GM18508 (cell line): ENCODE measurements around the gene KAZN.

Experiments used
- ATAC-seq: cut with Tn5 transposase; IDR thresholded peaks from one replicate; pipeline ENCODE4 v1.9.1; 2021; ENCODE audit warnings: moderate number of reproducible peaks; ENCODE audit not compliant: insufficient read depth, unreplicated experiment

KAZN gene

DNA sequence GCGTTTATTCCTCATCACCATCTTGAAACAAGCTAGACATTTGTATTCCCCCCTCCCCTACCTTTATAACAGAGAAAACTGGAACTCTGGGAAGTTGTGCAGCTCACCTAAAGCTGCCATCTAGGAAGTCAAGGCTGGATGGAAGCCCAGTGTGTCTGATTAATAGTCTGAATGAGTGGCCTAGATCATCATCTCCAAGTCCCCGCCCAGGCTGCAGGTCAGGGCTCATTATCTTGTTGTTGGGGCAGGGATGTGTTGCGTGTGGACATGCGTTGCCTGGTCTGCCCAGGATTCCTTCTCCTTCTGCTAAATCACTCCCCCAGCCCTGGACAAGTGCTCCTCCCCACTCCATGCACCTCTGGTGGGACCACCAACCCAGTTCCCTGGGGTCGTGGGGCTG lies 14.7 kb upstream of the KAZN start:
- no peak for ATAC-seq

DNA sequence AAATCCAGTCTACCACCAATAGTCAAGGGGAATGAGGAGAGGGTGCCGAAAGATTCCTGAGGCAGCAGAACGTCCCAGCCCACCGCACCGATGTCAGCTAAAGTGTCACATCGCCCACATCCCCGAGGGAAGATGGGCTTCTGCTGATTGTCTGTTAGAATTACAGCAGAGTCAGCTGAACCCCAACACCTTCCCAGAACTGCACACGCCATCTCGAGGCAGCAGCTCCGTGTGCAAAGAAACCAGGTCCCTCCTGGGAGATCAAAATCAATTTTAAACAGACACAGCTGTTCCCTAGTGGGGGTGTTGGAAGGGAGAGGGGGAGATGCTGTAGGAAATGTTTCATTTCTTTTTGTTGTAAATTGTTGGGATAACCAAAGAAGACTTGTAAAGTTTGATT lies 12.8 kb upstream of the KAZN start:
- ATAC-seq: no peak

DNA sequence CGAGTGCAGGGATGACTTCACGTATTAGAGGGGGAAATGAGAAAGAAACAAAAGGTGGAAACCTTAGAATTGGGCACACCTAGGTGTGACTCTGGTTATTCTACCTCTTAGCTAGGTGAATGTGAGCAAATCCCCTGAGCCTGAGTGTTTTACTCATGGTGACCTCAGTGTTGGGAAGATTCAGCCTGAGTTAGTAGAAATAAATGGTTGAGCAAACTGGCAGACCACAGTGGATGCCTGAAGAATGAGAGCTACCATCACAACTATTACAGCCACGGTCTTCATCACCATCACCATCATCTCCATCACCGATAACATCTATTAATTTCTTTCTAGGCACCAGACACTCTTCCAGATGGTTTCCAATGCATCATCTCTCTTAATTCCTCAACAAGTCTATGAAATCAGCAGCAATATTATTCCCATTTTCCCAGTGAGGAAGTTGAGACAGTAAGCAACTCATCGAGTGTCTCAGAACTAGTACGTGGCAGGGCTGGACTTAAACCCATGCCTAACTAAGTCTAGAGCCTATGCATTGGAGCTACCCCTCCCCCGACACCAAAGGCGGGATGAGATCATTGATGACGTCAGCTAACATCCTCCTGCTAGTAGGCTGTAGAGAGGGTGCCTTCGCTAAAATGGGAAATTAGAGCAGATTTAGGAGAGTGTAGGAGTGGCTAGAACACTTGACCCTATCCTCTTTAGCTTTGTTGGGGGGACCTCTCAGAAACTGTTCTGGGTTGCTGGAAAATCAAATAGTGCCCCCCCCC lies 7.9 kb upstream of the KAZN start:
- ATAC-seq: no peak

DNA sequence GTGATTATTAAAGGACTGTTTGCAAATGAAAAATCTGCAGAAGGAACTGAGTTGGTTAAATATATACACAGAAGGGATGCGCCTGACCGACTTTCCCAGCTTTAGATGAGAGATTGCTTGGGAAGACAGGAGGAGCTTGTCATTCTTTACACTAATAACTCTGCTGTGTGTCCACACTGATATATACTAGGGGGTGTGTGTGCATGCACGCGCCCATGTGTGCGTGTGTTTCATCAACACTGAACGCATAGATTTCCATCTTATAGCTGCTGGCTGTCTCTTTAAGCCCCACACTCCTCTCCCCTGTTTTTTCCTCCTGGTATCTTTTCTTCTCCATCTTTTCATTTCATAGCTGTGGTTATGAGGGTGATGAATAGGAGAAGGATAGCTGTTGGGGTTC lies 6.9 kb upstream of the KAZN start:
- no peak for ATAC-seq

DNA sequence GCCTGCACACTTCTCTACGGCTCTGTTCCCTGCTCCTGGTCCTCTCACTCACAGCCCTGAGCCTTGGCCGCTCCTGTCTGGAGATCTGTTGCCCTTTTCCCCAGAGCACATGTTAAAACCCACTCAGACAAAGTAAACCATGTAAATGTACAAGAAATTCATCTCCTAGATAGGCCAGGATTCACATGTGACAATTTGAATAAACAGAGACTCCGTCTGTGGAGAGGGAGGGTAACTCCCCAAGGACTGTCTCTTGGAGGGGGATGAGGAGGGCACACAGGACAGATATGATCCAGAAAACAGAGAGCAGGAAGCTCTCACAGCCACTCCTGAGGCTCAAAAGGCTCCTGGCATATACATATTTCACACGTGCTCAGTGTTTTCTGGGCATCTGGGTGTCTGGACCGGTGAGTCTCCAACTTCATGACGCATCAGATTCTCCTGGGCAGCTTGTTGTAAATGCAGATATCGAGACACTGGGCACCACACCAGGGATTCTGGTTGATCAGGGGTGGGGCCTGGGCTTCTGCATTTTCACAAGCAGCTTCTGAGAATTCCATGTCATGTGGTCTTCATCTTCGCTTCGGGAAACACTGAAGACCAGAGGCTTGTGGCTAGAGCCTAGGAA lies 6.4 kb upstream of the KAZN start:
- no peak for ATAC-seq

DNA sequence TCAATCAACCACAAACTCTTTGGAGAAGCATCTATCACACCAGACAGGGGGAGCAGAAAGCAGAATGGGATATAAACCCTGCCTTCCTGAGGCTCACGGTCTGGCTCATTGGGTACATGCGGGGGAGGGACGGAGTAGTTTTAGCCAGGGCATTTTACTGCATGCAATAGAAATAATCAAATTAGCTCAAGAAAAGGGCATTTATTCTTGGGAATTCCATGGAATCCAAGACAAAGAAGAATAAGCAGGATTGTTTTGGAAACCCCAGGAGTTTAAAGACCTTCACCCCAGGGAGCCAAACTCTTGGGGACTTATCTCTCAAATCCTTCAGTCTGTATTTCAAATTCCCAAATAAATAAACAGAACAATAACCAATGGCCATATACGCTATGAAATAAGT lies 5.2 kb upstream of the KAZN start:
- ATAC-seq: no peak

DNA sequence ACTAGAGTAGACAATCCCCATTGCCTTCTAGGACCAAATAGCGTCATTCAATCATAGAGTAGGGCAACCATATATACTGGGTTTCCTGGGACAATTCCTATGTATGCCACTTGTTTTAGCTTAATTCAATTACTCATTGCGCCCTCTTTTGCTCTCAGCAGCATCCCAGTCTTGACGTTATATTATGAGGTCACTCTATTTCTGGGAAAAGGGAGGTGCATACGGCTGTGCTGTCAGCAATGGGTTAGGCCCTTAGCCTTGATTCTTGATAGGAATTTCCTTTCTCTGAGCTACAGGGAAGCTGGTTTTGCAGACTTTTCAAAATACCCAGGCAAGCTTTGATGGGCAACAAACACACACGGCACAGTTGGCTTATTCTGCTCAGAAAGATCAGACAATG lies 4.4 kb upstream of the KAZN start:
- no peak for ATAC-seq

DNA sequence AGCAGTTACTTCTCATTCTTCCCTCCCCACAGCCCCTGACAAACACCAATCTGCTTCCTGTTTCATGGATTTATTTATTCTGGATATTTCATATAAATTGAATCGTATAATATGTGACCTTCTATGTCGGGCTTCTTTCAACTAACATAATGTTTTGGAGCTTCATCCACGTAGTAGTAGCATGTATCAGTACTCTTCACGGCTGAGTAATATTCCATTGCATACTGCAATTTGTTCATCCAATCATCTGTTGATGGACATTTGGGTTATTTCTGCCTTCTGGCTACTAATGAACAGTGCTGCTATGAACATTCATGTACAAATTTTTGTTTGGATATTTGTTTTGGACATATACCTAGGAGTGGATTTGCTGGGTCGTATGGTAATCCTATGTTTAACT lies 1.9 kb upstream of the KAZN start:
- no peak for ATAC-seq

DNA sequence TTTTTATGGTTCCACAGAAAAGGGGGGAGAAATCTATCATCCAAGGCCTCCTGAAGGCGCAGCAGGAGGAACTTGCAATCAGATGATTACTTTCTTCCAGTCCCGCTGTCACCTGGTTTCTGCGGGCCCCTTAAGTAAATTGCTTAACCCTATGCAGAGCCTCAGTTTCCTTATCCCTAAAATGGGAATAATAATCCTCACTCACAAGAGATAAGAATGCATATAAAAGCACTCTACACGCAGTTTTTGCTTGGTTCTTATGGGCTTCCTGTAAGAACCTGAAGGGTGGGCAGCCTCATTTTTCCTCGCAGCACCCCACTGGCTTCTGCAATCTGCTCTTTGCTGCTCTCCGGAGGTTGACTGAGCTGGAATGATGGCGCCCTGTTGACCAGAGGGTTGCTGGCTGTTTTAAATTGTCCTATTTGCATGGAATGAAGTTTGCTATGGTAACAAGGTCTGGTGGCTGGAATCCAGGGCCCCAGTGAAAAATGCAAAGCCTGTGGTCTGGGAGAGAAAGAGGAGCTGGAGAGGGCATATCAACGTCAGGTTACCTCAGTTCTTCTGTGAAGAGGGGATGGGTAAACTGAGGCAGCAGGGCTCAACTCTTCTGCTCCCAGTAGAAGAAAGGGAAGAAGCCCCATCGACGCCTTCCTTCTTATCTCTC lies 1.0 kb upstream of the KAZN start:
- no peak for ATAC-seq

DNA sequence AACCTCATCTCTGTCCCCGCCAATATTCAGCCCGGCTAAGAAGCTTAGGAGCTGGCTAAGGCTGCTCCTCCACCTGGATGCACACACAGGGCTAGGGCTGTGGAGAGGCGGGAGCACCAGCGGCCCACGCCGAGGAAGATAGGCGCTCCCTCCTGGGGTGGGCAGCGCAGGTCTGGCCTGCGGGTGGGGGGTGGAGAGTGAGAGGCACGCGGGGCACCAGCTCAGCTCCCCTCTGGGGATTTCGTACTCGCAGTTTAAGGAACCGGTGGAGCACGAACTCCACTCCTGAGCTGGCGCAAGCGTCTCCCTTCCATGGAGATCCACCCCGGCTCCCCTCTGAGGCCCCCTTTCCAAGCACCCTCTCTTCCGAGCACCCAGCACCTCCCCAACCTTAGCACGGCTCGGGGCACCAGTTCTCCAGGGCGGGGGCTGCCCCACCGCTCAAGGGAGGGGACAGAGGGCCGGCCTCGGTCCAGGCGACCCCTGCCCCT lies 433 bp upstream of the KAZN start:
- no peak for ATAC-seq

DNA sequence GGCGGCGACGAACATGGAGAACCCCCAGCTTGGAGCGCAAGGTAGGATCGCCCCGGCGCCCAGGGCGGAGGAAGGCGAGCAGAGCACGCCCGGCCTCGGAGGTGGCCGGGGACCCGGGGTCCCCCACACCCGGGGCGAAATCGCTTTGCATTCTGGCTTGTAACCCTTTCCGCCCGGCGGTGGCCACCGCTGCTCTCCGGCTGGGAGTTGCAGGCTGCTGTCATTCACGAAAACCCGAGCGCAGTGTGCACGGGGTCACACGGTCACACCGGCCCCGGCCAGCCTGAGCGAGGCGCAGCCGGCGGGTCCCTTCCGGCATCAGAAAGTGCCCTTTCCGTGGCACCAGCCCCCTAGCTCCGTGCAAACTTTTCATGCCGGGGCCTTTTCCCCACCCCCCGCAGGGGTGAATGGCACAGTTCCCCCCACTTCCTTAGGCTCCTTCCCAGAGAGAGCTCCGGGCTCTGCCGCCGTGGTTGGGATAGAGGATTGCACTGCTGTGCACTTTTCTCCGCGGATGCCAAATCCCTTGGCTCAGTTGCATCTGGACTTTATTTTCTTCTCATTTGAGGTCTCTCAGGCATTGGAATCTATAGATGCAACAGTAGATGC lies 802 bp downstream of the KAZN start:
- no peak for ATAC-seq

DNA sequence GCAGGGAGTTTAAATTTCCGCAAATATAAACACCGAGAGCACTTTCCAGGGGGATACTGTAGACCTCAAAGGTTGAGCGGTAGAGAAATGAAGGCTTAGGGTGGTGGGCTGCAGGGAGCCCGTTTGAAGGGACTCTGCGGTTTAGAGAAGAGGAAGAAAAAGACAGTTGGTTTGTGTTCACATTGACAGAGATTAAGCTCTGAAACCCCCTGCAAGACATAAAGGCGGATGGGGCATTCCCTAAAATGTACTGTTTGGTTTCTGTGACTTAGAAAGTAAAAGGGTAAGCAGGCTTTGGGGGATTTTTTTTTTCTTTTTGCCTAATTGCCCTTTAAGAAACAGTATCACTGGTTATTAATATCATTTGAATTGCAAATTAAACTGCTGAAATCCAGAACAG lies 1.3 kb downstream of the KAZN start:
- ATAC-seq: no peak

DNA sequence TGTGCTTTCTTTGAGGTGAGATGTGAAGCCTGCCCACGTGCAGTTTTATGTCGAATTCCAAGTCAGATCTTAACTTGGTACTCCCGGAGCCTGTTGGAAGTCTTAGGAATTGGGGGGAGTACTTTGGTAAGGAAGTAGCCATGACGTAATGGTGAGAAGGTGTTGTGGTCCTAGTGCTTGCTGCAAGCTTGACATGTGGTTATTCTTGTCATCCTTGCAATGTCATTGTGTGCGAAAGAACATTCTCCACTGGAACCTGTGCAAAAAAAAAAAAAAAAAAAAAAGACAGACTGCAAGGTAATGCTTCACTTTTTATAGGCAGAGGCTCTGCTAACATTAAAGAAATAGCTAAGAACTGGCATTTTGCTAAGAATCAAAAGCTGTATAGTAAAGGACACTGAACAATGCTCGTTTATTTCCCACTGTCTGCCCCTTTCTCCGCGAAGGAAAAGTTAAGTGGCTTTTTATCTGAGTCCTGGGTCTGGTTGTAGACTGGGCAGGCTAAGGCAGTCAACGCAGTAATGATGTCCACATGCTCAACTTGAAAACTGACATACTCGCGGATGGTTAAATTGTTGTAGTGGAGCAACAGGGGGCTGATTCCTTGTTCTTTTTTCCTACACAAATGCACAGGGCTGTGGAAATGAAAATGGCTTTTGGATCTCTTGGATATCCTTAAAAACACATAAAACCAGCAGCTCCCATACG lies 2.1 kb downstream of the KAZN start:
- no peak for ATAC-seq

DNA sequence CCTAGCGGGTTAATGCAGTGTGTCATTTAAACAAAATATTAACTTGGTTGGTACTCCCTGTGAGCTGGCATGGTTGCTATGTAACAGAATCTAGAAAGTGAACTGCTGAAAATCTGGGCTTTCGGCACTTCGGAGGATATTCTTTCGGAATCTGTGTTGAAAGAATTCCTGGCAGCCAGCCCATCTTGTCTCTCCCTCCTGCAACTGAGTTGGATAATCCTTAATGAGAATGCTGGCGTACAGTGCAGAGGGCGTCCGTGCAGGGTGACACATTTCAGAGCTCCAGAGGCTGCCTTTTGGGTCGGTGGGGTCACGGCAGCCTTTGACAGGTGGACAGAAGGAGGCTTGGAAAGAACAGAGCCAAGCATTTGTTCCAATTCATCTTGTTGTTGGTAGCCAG lies 3.7 kb downstream of the KAZN start:
- ATAC-seq: no peak

DNA sequence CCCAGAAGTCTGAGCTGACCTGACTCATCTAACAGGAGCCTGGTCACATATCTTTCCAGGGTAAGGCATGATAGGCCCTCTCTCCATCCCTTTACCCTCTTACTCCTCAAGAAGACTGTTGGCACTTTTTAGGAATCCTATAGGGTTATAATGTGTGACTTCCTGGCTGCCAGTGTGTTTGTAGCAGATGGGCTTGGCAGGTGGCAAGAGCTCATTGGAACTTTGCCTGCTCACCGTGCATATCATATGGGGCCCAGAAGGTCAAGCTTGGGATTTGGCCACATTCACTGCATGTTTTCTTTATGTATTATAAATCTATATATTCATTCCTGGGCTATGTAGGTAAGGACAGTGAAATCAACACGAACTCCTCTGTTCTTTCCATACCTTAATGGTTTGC lies 5.2 kb downstream of the KAZN start:
- ATAC-seq: no peak

DNA sequence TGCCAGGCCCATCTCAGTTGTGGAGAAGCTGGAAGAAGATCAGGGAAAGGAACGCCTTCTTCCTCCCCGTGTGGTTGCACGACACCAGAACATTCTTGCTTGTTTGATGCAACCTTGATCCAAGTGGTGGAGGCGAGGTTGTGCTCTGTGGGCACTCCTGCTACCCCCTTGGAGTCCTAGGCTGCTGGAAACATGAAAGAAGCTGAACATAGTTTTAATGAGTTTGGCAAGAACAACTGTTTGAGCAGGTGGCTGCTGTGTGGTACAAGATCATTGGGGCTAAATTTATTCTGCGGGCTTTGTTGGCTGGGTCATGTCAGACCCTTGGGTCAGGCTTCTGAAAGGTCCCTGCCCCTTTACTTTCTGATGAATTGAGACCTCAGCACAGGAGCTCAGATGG lies 5.9 kb downstream of the KAZN start:
- no peak for ATAC-seq

DNA sequence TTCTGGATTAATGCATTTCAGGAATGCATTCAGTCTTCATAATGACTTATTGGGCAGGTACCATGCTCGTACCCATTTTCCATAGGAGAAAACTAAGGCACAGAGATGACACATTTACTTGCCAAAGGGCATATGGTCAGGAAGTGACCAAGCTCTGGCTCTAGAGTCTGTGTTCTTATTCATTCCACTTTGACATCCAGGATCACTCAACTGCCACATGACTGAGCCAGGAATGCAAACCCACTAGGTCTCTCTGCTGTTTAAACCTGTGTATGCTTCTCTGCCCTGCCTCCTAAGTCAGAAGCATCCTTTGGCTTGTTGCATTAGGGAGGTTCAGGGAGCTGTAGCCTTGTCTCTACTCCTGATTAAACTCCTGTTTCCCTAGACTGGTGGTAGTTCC lies 7.5 kb downstream of the KAZN start:
- no peak for ATAC-seq

DNA sequence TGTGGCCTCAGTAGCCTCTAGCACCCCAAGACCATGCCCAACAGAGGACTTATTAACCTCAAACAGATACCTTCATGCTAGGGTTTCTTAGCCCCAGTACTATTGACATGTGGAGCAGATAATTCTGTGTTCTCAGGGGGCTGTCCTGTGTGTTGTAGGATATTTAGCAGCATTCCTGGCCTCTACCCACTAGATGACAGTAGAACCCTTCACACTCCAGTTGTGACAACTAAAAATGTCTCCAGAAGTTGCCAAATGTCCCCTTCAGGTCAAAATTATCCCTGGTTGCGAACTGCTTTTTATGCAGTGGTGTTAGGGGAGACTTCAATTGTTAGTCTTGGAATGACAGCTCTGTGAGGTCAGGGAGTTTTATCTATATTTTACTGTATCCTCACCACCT lies 8.1 kb downstream of the KAZN start:
- no peak for ATAC-seq

DNA sequence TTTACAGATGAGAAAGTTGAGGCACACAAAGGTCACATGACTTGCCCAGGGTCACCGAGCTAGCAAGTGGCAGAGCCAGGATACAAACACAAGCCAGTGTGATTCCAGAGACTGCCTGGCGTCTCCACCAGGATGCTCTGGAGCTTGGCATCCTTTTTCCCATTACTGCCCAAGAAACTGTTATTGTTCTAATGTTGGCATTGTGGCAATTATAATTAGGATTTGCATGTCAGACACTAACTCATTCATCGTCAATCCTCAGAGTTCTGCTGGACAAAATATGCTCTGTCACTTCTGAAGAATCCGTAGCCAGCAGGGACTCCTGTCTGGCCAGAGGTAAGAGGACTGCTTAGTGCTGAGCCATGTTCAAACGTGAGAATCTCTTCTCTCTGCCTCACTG lies 8.8 kb downstream of the KAZN start:
- no peak for ATAC-seq

DNA sequence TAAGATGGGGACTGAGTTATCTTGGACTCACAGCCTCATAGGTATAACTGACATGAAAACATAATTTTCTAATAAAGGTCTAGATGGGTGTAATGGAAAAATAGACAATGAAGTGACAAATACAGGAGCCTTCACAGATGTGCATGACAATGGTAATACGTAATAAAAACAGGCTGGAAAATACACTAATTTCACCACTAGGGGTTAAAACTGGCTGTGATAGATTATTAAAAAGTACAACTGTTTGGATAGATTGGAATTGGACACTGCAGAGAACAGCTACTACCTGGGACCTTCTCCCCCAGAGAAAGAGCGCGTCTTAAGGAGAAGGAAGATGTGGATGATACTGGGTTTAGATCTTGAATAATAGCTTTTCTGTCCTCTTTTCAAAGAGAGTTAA lies 9.8 kb downstream of the KAZN start:
- ATAC-seq: no peak

DNA sequence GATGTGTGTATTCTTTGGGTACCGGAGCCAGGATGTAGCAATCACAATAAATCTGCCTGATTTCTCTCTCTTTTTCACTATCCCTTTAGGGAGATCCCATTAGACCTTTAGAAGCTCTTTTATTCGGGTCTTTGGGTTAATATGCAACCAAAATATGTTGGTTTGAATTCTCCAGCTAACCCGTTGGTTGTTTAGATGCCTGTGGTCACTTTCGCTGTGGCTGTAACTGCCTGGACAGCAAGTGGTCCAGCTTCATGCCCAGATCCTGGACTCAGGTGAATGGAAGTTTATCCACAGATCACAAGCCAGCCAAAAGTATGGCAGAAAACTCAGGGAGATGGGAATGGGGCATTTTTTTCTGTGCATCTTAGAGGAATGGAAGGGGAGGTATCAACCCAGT lies 12.3 kb downstream of the KAZN start:
- ATAC-seq: no peak
